Left cardiac atrium (tissue), 4 donors: Measurements from ENCODE around the gene TMOD1. TPM values are rescaled to one million over a fixed set of nuclear protein-coding genes. Genes with fewer than 3 reads are reported as not detected.
"Not testable (repeated sequence)": the region's sequence is repeated elsewhere in the genome, so short reads cannot be mapped to it uniquely, and the experiment has no call there.

Experiments used
- ATAC-seq, 2 donors: fragments of 200-7000 bp; cut with Tn5 transposase; one replicate each; pipeline ENCODE4 v1.9.1; 2020; ENCODE audit warnings: mild to moderate bottlenecking in 2 of 2, moderate library complexity in 2 of 2
- DNase-seq: peaks from one replicate; pipeline ENCODE4 v3.0.0-alpha.2; 2020
- intact Hi-C, 2 donors: fragments of 100-400 bp; cut with DNase I; formaldehyde crosslinking; loops; one replicate each; pipeline versions ENCODE4 v1.14.1 to v1.15.1; 2022 to 2023
- total RNA-seq, 2 donors: library from RNA; stranded (reverse); fragmentation: NEBNext Ultra II Directional; extraction: Animal tissue kit (Norgen Biotek cat#: 25700); gene quantifications; one replicate each; pipeline ENCODE4 v1.2.1, GENCODE V29; 2021
- donor health status: DM: no; HTN: yes; CAD: no.
- donor health status: DM: no; HTN: yes; CAD: no; lungs with severe emphysema.
- donor health status: DM: yes; HTN: yes; CAD: no.
- donor health status: Dilated cardiomyopathy.

The TMOD1 gene
- total RNA-seq, 2 donors from 2014 or later: 142 to 149 TPM

DNA sequence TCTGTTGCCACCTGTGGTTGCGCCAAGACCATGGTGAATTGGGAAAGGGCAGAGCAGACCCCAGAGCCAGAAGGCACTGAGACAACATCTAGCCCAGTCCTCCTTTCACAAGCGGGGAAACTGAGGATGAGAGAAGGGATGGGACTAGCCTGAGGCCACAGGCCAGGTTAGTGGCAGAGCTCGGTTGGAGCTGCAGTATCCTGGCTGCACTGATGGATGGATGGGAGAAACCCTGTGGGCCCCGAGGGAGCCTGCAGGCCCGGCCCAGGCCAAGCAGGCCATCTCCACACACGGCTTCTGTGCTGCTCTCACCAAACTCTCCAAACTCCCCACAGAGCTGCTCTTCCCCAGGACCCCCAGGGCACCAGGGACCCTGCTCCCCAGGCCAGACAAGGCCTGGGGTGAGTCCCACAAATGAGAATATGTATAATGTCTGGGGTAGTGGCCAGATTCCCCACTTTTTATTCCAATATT, 71.5 kb downstream of the TMOD1 start:
- ATAC-seq (no peak), DNase-seq (no peak)
- intact Hi-C loops: loop anchor here in 1 of 2 donors (2.0 kb wide), 1 partner anchor 22 kb away; no protein-coding TSS in a partner anchor

DNA sequence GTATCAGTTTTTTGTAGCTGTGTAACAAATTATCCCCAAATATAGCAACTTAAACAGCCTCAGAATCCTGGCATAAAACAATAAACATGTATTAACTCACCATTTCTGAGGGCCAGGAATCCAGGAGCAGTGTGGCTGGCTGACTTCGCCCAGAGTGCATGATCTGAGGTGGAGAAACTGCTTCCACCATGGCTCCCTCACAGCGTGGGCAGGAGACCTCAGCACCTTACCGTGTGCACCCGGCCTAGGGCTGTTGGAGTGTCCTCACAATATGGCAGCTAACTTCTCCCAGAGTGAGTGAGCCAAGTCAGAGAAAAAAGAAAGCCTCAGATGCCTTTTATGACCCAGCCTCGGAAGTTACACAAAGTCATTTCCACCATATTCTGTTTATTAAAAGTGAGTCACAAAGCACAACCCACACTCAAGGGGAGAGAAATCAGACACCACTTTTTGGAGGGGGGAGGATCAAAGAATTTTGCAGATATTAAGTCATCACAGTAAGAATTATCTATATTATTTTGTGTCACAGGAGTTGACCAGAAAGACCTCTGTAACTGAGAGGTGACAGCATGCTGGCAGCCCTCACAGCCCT, 72.1 kb downstream of the TMOD1 start:
- ATAC-seq: no peak

DNA sequence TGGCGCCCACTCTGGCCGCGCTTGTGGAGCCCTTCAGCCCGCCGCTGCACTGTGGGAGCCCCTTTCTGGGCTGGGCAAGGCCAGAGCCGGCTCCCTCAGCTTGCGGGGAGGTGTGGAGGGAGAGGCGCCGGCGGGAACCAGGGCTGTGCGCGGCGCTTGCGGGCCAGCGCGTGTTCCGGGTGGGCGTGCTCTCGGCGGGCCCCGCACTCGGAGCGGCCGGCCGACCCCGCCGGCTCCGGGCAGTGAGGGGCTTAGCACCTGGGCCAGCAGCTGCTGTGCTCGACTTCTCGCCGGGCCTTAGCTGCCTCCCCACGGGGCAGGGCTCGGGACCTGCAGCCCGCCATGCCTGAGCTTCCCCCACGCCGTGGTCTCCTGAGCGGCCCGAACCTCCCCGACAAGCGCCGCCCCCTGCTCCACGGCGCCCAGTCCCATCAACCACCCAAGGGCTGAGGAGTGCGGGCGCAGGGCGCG, 72.7 kb downstream of the TMOD1 start:
- intact Hi-C loops, ATAC-seq, DNase-seq: not testable (repeated sequence)

More for the DNA sequence above, 72.1 kb downstream of the TMOD1 start:
- DNase-seq: no peak
- intact Hi-C loops: loop anchor here in 1 of 2 donors (2.0 kb wide), 1 partner anchor 21 kb away; no protein-coding TSS in a partner anchor

DNA sequence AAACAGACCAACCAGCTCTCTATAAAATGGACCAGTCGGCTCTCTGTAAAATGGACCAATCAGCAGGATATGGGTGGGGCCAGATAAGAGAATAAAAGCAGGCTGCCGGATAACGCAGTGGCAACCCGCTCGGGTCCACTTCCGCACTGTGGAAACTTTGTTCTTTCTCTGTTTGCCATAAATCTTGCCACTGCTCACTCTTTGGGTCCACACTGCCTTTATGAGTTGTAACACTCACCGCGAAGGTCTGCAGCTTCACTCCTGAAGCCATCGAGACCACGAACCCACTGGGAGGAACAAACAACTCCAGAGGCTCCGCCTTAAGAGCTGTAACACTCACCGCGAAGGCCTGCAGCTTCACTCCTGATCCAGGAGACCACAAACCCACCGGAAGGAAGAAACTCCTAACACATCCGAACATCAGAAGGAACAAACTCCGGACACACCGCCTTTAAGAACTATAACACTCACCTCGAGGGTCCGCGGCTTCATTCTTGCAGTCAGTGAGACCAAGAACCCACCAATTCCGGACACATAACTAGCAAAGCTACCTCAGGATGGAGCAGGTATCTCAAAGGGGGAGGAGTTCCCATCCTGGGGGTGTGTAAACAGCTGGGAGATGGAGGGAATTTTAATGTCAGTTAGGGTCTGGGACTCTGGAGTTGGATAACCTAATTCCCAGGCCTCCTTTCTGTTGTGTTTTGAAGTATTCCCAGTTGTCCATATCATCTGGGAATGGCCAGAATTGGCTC, 73.6 kb downstream of the TMOD1 start:
- DNase-seq, ATAC-seq, intact Hi-C loops: not testable (repeated sequence)

DNA sequence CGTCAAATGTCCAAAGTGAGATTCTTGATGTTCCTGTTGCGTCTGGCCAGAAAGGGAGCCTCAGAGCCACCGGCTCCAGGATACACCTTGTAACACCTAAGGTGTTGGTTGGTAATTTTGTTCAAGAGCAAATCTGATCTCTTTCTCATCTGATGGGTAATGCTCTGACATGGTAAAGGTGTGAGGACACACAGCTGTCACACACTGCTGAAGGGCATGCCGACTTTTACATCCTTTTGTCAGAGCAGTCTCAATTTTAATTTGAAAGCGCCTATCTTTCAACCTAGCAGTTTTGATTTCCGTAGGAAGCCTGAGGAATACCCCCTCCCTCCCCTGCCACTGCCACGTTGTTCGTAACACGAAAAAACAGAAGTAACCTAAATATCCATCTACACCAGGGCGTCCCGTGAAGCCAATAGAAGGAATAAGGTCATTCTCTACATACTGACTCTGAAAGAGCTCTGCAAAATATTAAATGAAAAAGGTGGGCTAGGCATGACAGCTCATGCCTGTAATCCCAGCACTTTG, 74.3 kb downstream of the TMOD1 start:
- DNase-seq: no peak
- no peak for ATAC-seq
- intact Hi-C loops: no loop called here

DNA sequence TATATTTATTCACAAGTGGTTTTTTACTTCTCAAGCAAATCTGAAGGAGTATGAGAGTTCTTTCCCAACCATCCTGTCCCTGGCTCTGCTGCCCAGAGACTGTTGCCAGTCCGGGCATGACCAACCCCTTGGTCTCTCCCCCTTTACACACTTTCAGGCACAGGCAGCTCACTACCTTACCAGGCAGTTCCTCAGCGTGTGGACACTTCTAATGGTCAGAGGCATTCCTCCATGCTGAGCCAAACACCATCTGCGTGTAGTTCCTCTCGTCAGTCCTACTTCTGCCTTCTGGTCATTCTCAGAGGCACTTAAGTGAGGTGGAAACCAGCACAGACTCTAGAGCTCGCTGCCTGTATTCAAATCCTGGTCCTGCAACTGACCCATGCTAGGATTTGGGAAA, 75.6 kb downstream of the TMOD1 start:
- ATAC-seq (peak in 1 of 2 donors; percentile 55), DNase-seq (no peak)
- intact Hi-C loops: no loop called here

DNA sequence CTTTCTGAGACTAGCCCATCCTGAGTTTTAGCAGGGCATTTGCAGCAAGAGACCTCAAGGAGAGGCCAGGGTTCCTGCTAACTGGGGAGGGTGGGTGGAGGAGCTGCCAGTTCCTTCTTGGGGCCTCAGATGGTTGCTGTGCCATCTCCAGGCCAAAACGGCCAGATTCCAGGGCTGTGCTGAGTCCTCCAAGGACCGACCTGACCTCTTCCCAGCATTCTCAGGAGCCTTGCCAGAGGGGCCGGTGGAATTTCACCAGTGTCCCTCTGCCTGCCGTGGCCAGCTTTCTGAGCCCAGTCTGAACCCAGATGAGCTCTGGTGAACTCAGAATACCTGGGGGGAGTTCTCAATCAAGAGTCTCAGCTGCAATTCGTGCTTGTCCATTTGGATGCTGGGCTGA, 77.4 kb downstream of the TMOD1 start:
- peak; percentile 30 to 85 for ATAC-seq
- intact Hi-C loops: no loop called here
- no peak for DNase-seq

DNA sequence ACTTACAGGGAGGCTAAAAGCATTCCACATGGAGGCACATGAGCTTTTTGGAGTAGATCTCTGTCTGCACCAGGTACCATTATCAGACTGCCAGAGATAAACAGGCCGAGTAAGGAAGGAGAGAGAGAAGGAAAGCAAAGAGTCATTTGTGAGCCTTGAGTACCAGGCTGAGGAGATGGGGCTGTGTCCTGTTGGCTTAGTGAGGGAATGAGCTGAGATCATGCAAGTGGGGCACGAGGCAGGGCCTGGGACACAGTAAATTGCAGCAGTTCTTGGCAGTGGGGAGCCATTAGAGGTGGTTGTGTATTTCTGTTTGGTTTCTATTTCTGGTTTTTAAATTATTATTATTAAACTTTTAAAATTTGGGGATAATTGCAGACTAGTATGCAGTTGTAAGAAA, 78.4 kb downstream of the TMOD1 start:
- DNase-seq (no peak), ATAC-seq (peak; percentile 18 to 65)
- intact Hi-C loops: no loop called here

DNA sequence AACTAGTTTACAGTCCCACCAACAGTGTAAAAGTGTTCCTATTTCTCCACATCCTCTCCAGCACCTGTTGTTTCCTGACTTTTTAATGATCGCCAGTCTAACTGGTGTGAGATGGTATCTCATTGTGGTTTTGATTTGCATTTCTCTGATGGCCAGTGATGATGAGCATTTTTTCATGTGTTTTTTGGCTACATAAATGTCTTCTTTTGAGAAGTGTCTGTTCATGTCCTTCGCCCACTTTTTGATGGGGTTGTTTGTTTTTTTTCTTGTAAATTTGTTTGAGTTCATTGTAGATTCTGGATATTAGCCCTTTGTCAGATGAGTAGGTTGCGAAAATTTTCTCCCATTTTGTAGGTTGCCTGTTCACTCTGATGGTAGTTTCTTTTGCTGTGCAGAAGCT, 80.1 kb downstream of the TMOD1 start:
- intact Hi-C loops, ATAC-seq, DNase-seq: not testable (repeated sequence)

DNA sequence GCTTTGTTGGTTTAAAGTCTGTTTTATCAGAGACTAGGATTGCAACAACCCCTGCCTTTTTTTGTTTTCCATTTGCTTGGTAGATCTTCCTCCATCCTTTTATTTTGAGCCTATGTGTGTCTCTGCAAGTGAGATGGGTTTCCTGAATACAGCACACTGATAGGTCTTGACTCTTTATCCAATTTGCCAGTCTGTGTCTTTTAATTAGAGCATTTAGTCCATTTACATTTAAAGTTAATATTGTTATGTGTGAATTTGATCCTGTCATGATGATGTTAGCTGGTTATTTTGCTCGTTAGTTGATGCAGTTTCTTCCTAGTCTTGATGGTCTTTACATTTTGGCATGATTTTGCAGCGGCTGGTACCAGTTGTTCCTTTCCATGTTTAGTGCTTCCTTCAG, 83.3 kb downstream of the TMOD1 start:
- intact Hi-C loops: not testable (repeated sequence)

DNA sequence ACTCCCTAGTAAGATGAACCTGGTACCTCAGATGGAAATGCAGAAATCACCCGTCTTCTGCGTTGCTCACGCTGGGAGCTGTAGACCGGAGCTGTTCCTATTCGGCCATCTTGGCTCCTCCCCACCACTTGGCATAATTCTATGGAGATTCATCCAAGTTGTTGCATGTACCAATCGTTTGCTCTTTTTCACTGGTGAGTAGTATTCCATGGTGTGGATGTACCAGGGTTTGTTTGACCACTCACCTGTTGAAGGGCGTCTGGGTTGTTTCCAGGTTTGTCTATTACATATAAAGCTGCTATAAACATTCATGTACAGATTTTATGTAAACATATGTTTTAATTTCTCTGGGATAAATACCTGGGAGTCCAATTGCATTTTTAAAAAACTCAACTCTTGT, 85.4 kb downstream of the TMOD1 start:
- DNase-seq, ATAC-seq, intact Hi-C loops: not testable (repeated sequence)

More for the DNA sequence above, 83.3 kb downstream of the TMOD1 start:
- not testable (repeated sequence) for ATAC-seq, DNase-seq

DNA sequence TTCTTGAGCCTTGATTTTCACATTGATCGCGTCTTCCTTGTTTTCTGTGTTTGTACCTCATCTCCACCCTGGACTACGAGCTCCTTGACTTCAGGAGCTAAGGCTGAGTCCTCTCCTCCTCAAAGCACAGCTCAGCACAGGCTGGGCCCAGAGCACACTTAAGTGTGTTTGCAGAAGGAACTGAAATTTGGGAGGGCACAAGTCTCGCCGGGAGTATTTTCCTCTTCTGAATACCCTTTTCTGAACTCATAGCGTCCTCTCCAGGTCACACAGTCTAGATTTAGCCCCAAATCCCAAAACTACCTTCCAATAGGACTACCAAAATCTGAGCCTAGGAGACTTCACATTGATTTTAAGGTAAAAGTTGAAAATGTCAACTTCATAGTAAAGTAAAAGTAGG, 90.1 kb downstream of the TMOD1 start:
- ATAC-seq (no peak), DNase-seq (no peak)
- intact Hi-C loops: loop anchor here in 1 of 2 donors (10.0 kb wide), 1 partner anchor 67 kb away; no protein-coding TSS in a partner anchor

DNA sequence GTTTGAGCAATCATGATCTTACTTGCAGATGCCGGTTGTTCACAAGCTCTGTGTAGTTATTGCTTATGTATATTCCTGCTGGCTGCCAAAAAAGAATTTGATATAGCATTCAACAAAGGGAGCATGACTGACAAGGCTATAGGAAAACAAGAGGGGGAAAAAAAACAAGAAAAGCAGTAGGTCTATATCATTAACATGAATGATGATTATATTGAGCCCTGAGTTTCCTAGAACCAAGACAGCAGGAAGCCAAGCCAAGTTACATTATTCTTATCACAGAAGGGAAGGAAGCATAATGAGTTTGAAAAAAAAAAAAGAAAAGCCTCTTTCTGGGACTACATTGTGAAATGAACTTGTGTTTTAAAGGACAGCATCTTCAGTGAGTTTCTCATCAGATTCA, 90.7 kb downstream of the TMOD1 start:
- intact Hi-C loops: loop anchor here in 1 of 2 donors (10.0 kb wide), 1 partner anchor 67 kb away; no protein-coding TSS in a partner anchor
- DNase-seq (no peak), ATAC-seq (no peak)

DNA sequence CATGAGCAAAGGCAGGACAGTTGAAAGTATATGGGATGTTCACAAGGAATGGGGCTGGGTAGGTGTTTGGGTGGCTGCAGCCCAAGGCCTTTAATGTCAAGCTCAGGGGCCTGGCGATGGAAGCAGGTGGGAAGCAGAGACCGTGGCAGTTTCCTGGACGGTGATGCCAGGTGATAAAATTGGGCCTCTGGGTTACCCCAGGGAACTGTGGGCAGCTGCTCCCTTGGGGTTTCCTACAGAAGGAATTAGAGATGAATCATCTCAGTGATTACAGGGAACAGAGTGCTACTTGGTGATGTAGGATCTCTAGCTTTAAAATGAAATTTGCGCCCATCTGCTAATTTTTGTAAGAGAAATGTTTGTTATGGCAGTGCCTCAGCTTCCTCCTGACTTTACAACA, 92.5 kb downstream of the TMOD1 start:
- DNase-seq: no peak
- intact Hi-C loops: loop anchor here (2.0 to 10.0 kb wide), 2 partner anchors 21 to 69 kb away; no protein-coding TSS in a partner anchor
- peak in 1 of 2 donors; percentile 3 for ATAC-seq

DNA sequence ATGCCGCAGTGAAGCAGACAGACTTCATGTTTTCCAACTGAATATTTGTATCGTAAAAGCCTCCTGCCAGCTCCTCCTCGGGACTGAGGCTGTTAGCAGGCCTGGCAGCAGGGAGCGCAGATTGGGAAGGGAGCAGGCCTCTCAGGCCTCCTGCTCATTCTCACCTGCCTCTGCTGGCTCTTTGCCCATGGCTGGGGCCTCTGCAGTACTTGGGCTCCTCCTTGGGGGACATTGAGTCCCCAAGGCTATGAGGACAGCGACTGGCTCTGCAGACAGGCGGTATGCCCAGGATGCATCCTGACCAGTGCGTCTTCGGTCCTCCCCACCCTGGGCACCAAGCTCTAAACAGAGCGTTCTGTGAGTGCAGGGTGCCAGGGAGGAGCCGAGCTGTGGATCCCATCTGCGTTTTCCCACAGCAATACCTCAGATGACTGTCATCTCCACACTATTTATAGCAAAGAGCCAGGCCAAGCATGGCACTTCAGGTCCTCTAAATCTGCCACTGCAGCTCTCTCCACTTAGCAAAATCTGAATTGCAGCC, 93.0 kb downstream of the TMOD1 start:
- ATAC-seq: peak; percentile 73 to 74
- peak; percentile 57 for DNase-seq
- intact Hi-C loops: loop anchor here (2.0 to 10.0 kb wide), 2 partner anchors 22 to 70 kb away; no protein-coding TSS in a partner anchor

DNA sequence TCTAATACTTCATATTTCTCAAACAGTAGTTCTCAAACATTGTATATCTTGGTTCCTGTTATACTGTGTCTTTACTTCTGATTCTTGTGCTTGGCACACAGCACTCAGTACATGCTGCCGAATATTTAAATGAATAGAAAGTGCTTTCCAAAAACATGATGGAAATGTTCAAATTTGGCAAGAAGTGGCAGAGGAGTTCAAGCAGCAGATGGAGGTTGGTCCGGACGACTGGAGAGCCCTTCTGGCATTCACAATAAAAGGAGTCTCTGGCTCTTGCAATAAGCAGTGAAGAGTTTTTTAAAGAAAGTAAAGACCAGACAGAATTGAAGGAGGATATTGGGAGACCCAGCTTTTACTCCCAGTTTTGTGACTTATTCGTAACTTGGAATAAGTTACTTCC, 95.4 kb downstream of the TMOD1 start:
- DNase-seq (no peak), ATAC-seq (no peak)
- intact Hi-C loops: loop anchor here (1.0 to 10.0 kb wide), 3 partner anchors 40 to 95 kb away; no protein-coding TSS in a partner anchor

DNA sequence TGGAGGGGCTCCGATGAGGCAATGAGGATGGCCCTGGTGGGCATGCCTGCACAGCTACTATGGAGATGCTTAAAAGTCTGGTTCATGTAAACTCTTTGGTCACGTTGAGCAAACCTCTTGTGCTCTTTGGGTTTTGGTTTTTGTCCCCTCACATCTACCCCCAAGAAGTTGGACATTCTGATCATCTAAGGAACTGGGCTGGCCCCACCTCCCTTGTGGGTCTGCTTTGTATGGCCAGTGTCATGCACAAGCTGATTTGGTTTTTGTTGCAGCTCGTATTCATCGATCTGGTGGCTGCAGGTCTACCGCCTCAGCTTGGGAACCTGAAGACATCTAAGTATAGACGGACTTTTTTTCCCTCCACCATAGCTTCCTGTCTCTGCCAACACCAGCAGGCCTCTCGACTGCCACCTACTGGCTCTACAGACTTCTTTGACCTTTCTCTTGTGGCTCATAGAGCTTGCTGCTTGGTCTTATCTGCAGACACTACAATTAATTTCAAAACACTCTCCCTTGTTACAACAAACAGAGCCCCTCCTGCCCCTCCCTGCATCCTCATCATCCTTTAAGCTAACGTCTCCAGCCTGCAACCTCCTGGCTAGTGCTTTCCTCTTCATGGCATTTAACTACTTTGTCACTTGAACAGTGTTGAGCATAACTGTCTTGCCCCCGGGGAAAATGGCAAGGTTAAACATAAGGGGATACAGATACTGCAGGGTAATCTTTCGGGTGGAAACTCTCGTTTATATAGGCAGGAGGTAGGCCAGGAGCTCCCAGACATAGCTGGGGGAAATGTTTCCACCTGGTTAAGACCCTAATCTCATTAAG, 97.2 kb downstream of the TMOD1 start:
- intact Hi-C loops: loop anchor here (1.0 to 10.0 kb wide), 3 partner anchors 41 to 130 kb away; no protein-coding TSS in a partner anchor
- DNase-seq (peak; percentile 79), ATAC-seq (peak; percentile 55 to 72)

DNA sequence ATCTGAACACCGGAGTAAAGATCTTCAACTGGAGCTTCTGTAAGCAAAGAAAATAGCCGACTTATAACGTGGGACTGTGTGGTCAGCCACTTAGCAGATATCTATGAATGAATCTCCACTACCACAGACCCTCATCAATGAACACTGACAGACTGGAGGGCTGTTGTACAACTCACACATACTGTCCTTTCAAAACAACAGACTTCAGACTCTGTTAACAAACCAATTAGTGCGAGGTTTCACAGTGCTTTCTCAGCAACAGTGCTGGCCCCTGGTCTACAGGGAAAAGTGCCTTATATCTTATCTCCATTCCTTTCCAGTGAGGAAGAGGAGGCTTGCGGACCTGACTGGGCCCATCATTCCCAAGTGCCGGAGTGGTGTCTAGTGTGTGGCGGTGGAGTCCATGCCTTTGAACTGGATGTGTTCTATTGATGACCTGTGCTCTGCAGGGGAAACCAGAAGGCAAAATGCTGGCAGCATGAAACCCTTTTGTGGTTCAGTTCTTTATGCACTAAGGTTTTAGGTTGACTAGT, 97.9 kb downstream of the TMOD1 start:
- ATAC-seq (no peak), DNase-seq (no peak)
- intact Hi-C loops: loop anchor here (1.0 to 10.0 kb wide), 3 partner anchors 42 to 131 kb away; no protein-coding TSS in a partner anchor
